ENCODE measurements around the gene ALK. TPM values are rescaled to one million over a fixed set of nuclear protein-coding genes. Genes with fewer than 3 reads are reported as not detected.

Gene ALK
- total RNA-seq, 1 donor from 2014 or later, result not detected

- TF ChIP-seq CTCF (IDR thresholded peaks at IDR 0.05), result no peak
- Histone ChIP-seq H3K4me1 (no peaks in the 10 kb centered on the region), H3K4me3 (no peak overlapping the region), H3K27ac (no peak overlapping the region), H3K27me3 (no peaks in the 10 kb centered on the region), H3K9me3 (no peaks in the 10 kb centered on the region), H3K36me3 (no peaks in the 10 kb centered on the region)
- DNase-seq (ENCODE audit: low spot score in 2 of 2), result no peak
- intact Hi-C loops (cut with DNase I), result no loop called here
Observed at GRCh38 chr2:29490045-29490444, 431.3 kb downstream of the ALK start.

- H3K4me1 ChIP-seq, result no peaks in the 10 kb centered on the region
- TF ChIP-seq CTCF (IDR thresholded peaks at IDR 0.05), result no peak
- no peaks in the 10 kb centered on the region for H3K36me3 ChIP-seq
- intact Hi-C loops (cut with DNase I), result no loop called here
- H3K9me3 ChIP-seq, result no peaks in the 10 kb centered on the region
- H3K27me3 ChIP-seq, result no peaks in the 10 kb centered on the region
- no peak for DNase-seq (ENCODE audit: low spot score in 2 of 2)
- no peak overlapping the region for H3K4me3 ChIP-seq
- no peak overlapping the region for H3K27ac ChIP-seq
Observed at GRCh38 chr2:29489568-29489967, 431.8 kb downstream of the ALK start.

- no peak for TF ChIP-seq CTCF (IDR thresholded peaks at IDR 0.05)
- Histone ChIP-seq H3K4me3 (no peak overlapping the region), H3K36me3 (no peaks in the 10 kb centered on the region), H3K4me1 (no peaks in the 10 kb centered on the region), H3K27me3 (no peaks in the 10 kb centered on the region), H3K27ac (no peak overlapping the region), H3K9me3 (no peaks in the 10 kb centered on the region)
- intact Hi-C loops (cut with DNase I), result no loop called here
- DNase-seq (ENCODE audit: low spot score in 2 of 2), result no peak
Observed at GRCh38 chr2:29487967-29488555, 433.3 kb downstream of the ALK start.

- no peak for DNase-seq (ENCODE audit: low spot score in 2 of 2)
- Histone ChIP-seq H3K27me3 (no peaks in the 10 kb centered on the region), H3K36me3 (no peaks in the 10 kb centered on the region), H3K4me3 (no peak overlapping the region), H3K4me1 (no peaks in the 10 kb centered on the region), H3K9me3 (no peaks in the 10 kb centered on the region), H3K27ac (no peak overlapping the region)
- no peak for TF ChIP-seq CTCF (IDR thresholded peaks at IDR 0.05)
- intact Hi-C loops (cut with DNase I), result no loop called here
Observed at GRCh38 chr2:29485631-29486030, 435.8 kb downstream of the ALK start.

GRCh38 chr2:29485117-29485516, 436.3 kb downstream of the ALK start:
- no peaks in the 10 kb centered on the region for H3K9me3 ChIP-seq
- no peaks in the 10 kb centered on the region for H3K27me3 ChIP-seq
- no peaks in the 10 kb centered on the region for H3K4me1 ChIP-seq
- TF ChIP-seq CTCF (IDR thresholded peaks at IDR 0.05), result no peak
- intact Hi-C loops (cut with DNase I), result no loop called here
- H3K36me3 ChIP-seq, result no peaks in the 10 kb centered on the region
- no peak overlapping the region for H3K4me3 ChIP-seq
- H3K27ac ChIP-seq, result no peak overlapping the region
- DNase-seq (ENCODE audit: low spot score in 2 of 2), result no peak

- DNase-seq (ENCODE audit: low spot score in 2 of 2), result no peak
- no peaks in the 10 kb centered on the region for H3K27me3 ChIP-seq
- no peaks in the 10 kb centered on the region for H3K4me1 ChIP-seq
- no peaks in the 10 kb centered on the region for H3K9me3 ChIP-seq
- no peaks in the 10 kb centered on the region for H3K36me3 ChIP-seq
- intact Hi-C loops (cut with DNase I), result no loop called here
- TF ChIP-seq CTCF (IDR thresholded peaks at IDR 0.05), result no peak
- H3K27ac ChIP-seq, result no peak overlapping the region
- H3K4me3 ChIP-seq, result no peak overlapping the region
Observed at GRCh38 chr2:29482867-29483266, 438.5 kb downstream of the ALK start.
